ENCODE data around the gene ABCC5.

ABCC5 gene

GRCh38 chr3:183953471-183954070 lies 64.1 kb downstream of the ABCC5 start:
- no peak for DNase-seq
- Histone ChIP-seq H3K4me1 (ENCODE audit: control insufficient read depth, insufficient read depth, low read length, poor library complexity, severe bottlenecking) (no peaks in the 10 kb centered on the region), H3K4me3 (ENCODE audit: insufficient read depth, low read depth, low read length, poor library complexity, severe bottlenecking) (no peak overlapping the region), H3K9me3 (ENCODE audit: control insufficient read depth, low read length) (no peaks in the 10 kb centered on the region), H3K27me3 (replicated peaks; ENCODE audit: control insufficient read depth, insufficient read depth, low read length, poor library complexity, severe bottlenecking) (no peaks in the 10 kb centered on the region), H3K27ac (ENCODE audit: insufficient read depth, low read length, poor library complexity, severe bottlenecking) (no peak overlapping the region), H3K36me3 (ENCODE audit: control insufficient read depth, insufficient read depth, low read length) (peaks cover 6% of the 10 kb centered on the region)

GRCh38 chr3:183951459-183951858 lies 66.2 kb downstream of the ABCC5 start:
- Histone ChIP-seq H3K27me3 (replicated peaks; ENCODE audit: control insufficient read depth, insufficient read depth, low read length, poor library complexity, severe bottlenecking) (no peaks in the 10 kb centered on the region), H3K27ac (ENCODE audit: insufficient read depth, low read length, poor library complexity, severe bottlenecking) (no peak overlapping the region), H3K4me3 (ENCODE audit: insufficient read depth, low read depth, low read length, poor library complexity, severe bottlenecking) (no peak overlapping the region), H3K9me3 (ENCODE audit: control insufficient read depth, low read length) (no peaks in the 10 kb centered on the region), H3K36me3 (ENCODE audit: control insufficient read depth, insufficient read depth, low read length) (peaks cover 6% of the 10 kb centered on the region), H3K4me1 (ENCODE audit: control insufficient read depth, insufficient read depth, low read length, poor library complexity, severe bottlenecking) (no peaks in the 10 kb centered on the region)
- no peak for DNase-seq

GRCh38 chr3:183949690-183950089 lies 68.0 kb downstream of the ABCC5 start:
- H3K27me3 ChIP-seq (replicated peaks; ENCODE audit: control insufficient read depth, insufficient read depth, low read length, poor library complexity, severe bottlenecking): no peaks in the 10 kb centered on the region
- H3K36me3 ChIP-seq (ENCODE audit: control insufficient read depth, insufficient read depth, low read length): peaks cover 12% of the 10 kb centered on the region
- H3K27ac ChIP-seq (ENCODE audit: insufficient read depth, low read length, poor library complexity, severe bottlenecking): no peak overlapping the region
- no peak for DNase-seq
- no peak overlapping the region for H3K4me3 ChIP-seq (ENCODE audit: insufficient read depth, low read depth, low read length, poor library complexity, severe bottlenecking)
- no peaks in the 10 kb centered on the region for H3K4me1 ChIP-seq (ENCODE audit: control insufficient read depth, insufficient read depth, low read length, poor library complexity, severe bottlenecking)
- H3K9me3 ChIP-seq (ENCODE audit: control insufficient read depth, low read length): no peaks in the 10 kb centered on the region

GRCh38 chr3:183946037-183946436 lies 71.6 kb downstream of the ABCC5 start:
- H3K27me3 ChIP-seq (replicated peaks; ENCODE audit: control insufficient read depth, insufficient read depth, low read length, poor library complexity, severe bottlenecking): no peaks in the 10 kb centered on the region
- H3K36me3 ChIP-seq (ENCODE audit: control insufficient read depth, insufficient read depth, low read length): peaks cover 12% of the 10 kb centered on the region
- no peaks in the 10 kb centered on the region for H3K4me1 ChIP-seq (ENCODE audit: control insufficient read depth, insufficient read depth, low read length, poor library complexity, severe bottlenecking)
- no peak for DNase-seq
- H3K4me3 ChIP-seq (ENCODE audit: insufficient read depth, low read depth, low read length, poor library complexity, severe bottlenecking): no peak overlapping the region
- H3K9me3 ChIP-seq (ENCODE audit: control insufficient read depth, low read length): no peaks in the 10 kb centered on the region
- H3K27ac ChIP-seq (ENCODE audit: insufficient read depth, low read length, poor library complexity, severe bottlenecking): no peak overlapping the region

- Histone ChIP-seq H3K27me3 (replicated peaks; ENCODE audit: control insufficient read depth, insufficient read depth, low read length, poor library complexity, severe bottlenecking) (no peaks in the 10 kb centered on the region), H3K36me3 (ENCODE audit: control insufficient read depth, insufficient read depth, low read length) (peaks cover 9% of the 10 kb centered on the region), H3K9me3 (ENCODE audit: control insufficient read depth, low read length) (no peaks in the 10 kb centered on the region), H3K4me3 (ENCODE audit: insufficient read depth, low read depth, low read length, poor library complexity, severe bottlenecking) (no peak overlapping the region), H3K4me1 (ENCODE audit: control insufficient read depth, insufficient read depth, low read length, poor library complexity, severe bottlenecking) (no peaks in the 10 kb centered on the region), H3K27ac (ENCODE audit: insufficient read depth, low read length, poor library complexity, severe bottlenecking) (no peak overlapping the region)
- DNase-seq: no peak
These were observed 72.9 kb downstream of the ABCC5 start for GRCh38 chr3:183944775-183945174.

GRCh38 chr3:183943739-183944138 lies 73.9 kb downstream of the ABCC5 start:
- H3K4me1 ChIP-seq (ENCODE audit: control insufficient read depth, insufficient read depth, low read length, poor library complexity, severe bottlenecking): no peaks in the 10 kb centered on the region
- H3K27ac ChIP-seq (ENCODE audit: insufficient read depth, low read length, poor library complexity, severe bottlenecking): no peak overlapping the region
- DNase-seq: no peak
- no peak overlapping the region for H3K4me3 ChIP-seq (ENCODE audit: insufficient read depth, low read depth, low read length, poor library complexity, severe bottlenecking)
- H3K27me3 ChIP-seq (replicated peaks; ENCODE audit: control insufficient read depth, insufficient read depth, low read length, poor library complexity, severe bottlenecking): no peaks in the 10 kb centered on the region
- H3K9me3 ChIP-seq (ENCODE audit: control insufficient read depth, low read length): no peaks in the 10 kb centered on the region
- peaks cover 6% of the 10 kb centered on the region for H3K36me3 ChIP-seq (ENCODE audit: control insufficient read depth, insufficient read depth, low read length)

GRCh38 chr3:183941216-183941615 lies 76.5 kb downstream of the ABCC5 start:
- Histone ChIP-seq H3K4me1 (ENCODE audit: control insufficient read depth, insufficient read depth, low read length, poor library complexity, severe bottlenecking) (no peaks in the 10 kb centered on the region), H3K9me3 (ENCODE audit: control insufficient read depth, low read length) (no peaks in the 10 kb centered on the region), H3K27ac (ENCODE audit: insufficient read depth, low read length, poor library complexity, severe bottlenecking) (no peak overlapping the region), H3K36me3 (ENCODE audit: control insufficient read depth, insufficient read depth, low read length) (peaks cover 16% of the 10 kb centered on the region), H3K4me3 (ENCODE audit: insufficient read depth, low read depth, low read length, poor library complexity, severe bottlenecking) (no peak overlapping the region), H3K27me3 (replicated peaks; ENCODE audit: control insufficient read depth, insufficient read depth, low read length, poor library complexity, severe bottlenecking) (no peaks in the 10 kb centered on the region)
- no peak for DNase-seq

- H3K4me3 ChIP-seq (ENCODE audit: insufficient read depth, low read depth, low read length, poor library complexity, severe bottlenecking): no peak overlapping the region
- H3K27ac ChIP-seq (ENCODE audit: insufficient read depth, low read length, poor library complexity, severe bottlenecking): no peak overlapping the region
- no peaks in the 10 kb centered on the region for H3K27me3 ChIP-seq (replicated peaks; ENCODE audit: control insufficient read depth, insufficient read depth, low read length, poor library complexity, severe bottlenecking)
- no peaks in the 10 kb centered on the region for H3K9me3 ChIP-seq (ENCODE audit: control insufficient read depth, low read length)
- no peak for DNase-seq
- H3K4me1 ChIP-seq (ENCODE audit: control insufficient read depth, insufficient read depth, low read length, poor library complexity, severe bottlenecking): no peaks in the 10 kb centered on the region
- peaks cover 10% of the 10 kb centered on the region for H3K36me3 ChIP-seq (ENCODE audit: control insufficient read depth, insufficient read depth, low read length)
These were observed 79.9 kb downstream of the ABCC5 start for GRCh38 chr3:183937601-183938286.

GRCh38 chr3:183933160-183933559 lies 84.5 kb downstream of the ABCC5 start:
- H3K36me3 ChIP-seq (ENCODE audit: control insufficient read depth, insufficient read depth, low read length): peaks cover 7% of the 10 kb centered on the region
- no peak overlapping the region for H3K4me3 ChIP-seq (ENCODE audit: insufficient read depth, low read depth, low read length, poor library complexity, severe bottlenecking)
- H3K27me3 ChIP-seq (replicated peaks; ENCODE audit: control insufficient read depth, insufficient read depth, low read length, poor library complexity, severe bottlenecking): no peaks in the 10 kb centered on the region
- no peak overlapping the region for H3K27ac ChIP-seq (ENCODE audit: insufficient read depth, low read length, poor library complexity, severe bottlenecking)
- H3K4me1 ChIP-seq (ENCODE audit: control insufficient read depth, insufficient read depth, low read length, poor library complexity, severe bottlenecking): no peaks in the 10 kb centered on the region
- no peaks in the 10 kb centered on the region for H3K9me3 ChIP-seq (ENCODE audit: control insufficient read depth, low read length)
- DNase-seq: no peak

- Histone ChIP-seq H3K27me3 (replicated peaks; ENCODE audit: control insufficient read depth, insufficient read depth, low read length, poor library complexity, severe bottlenecking) (no peaks in the 10 kb centered on the region), H3K27ac (ENCODE audit: insufficient read depth, low read length, poor library complexity, severe bottlenecking) (no peak overlapping the region), H3K4me1 (ENCODE audit: control insufficient read depth, insufficient read depth, low read length, poor library complexity, severe bottlenecking) (no peaks in the 10 kb centered on the region), H3K4me3 (ENCODE audit: insufficient read depth, low read depth, low read length, poor library complexity, severe bottlenecking) (no peak overlapping the region), H3K9me3 (ENCODE audit: control insufficient read depth, low read length) (no peaks in the 10 kb centered on the region), H3K36me3 (ENCODE audit: control insufficient read depth, insufficient read depth, low read length) (no peaks in the 10 kb centered on the region)
- DNase-seq: no peak
These were observed 85.8 kb downstream of the ABCC5 start for GRCh38 chr3:183931881-183932280.

Data from effector memory CD4-positive, alpha-beta T cell (primary cell).